Measurements from ENCODE around the gene TRIM37.
"Not testable (repeated sequence)": the region's sequence is repeated elsewhere in the genome, so short reads cannot be mapped to it uniquely, and the experiment has no call there.

The TRIM37 gene

GRCh38 chr17:58965221-58965620 lies 141.5 kb downstream of the TRIM37 start:
- Histone ChIP-seq H3K4me3 (IDR thresholded peaks at IDR 0.05; ENCODE audit: insufficient read depth, low read depth, low read length) (no peak overlapping the region), H3K4me1 (ENCODE audit: low read depth, poor library complexity, severe bottlenecking) (peaks cover 11% of the 10 kb centered on the region), H3K27ac (no peak overlapping the region), H3K9ac (no peak overlapping the region), H3K27me3 (ENCODE audit: insufficient read depth, low read depth) (no peaks in the 10 kb centered on the region), H2AFZ (ENCODE audit: low read depth) (no peak overlapping the region), H3K36me3 (ENCODE audit: insufficient read depth) (no peaks in the 10 kb centered on the region), H3K79me2 (ENCODE audit: insufficient read depth, low read depth) (no peaks in the 10 kb centered on the region), H4K20me1 (ENCODE audit: insufficient read depth) (no peaks in the 10 kb centered on the region), H3K4me2 (no peak overlapping the region)
- no peak for TF ChIP-seq CTCF (conservative IDR thresholded peaks at IDR 0.05; ENCODE audit: low read depth, low read length)

DNA sequence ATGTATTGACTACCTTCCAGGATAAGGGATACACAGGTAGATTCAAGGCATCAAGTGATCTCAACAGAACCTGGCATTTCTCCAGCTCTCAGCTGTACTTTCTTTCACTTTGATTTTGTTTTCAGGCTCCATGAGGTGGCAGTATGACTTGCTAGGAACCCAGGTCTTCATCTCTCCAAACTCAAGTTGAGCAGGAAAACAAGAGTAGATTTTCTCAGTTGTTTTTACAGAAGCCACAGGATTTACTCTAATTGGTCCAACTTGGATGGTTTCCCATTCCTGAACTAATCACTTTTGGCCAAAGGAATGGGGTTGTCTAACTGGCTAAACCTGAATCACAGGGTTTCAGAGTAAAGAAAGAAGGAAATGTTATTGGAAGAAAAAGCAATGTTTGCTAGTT lies 146.6 kb downstream of the TRIM37 start:
- no peak overlapping the region for H3K9ac ChIP-seq
- no peaks in the 10 kb centered on the region for H3K79me2 ChIP-seq (ENCODE audit: insufficient read depth, low read depth)
- no peaks in the 10 kb centered on the region for H3K4me1 ChIP-seq (ENCODE audit: low read depth, poor library complexity, severe bottlenecking)
- TF ChIP-seq CTCF (conservative IDR thresholded peaks at IDR 0.05; ENCODE audit: low read depth, low read length), result peak; percentile 39; the same call in 1 of the 2 replicates
- no peaks in the 10 kb centered on the region for H4K20me1 ChIP-seq (ENCODE audit: insufficient read depth)
- no peaks in the 10 kb centered on the region for H3K27me3 ChIP-seq (ENCODE audit: insufficient read depth, low read depth)
- no peak overlapping the region for H3K4me3 ChIP-seq (IDR thresholded peaks at IDR 0.05; ENCODE audit: insufficient read depth, low read depth, low read length)
- no peak overlapping the region for H2AFZ ChIP-seq (ENCODE audit: low read depth)
- H3K4me2 ChIP-seq, result no peak overlapping the region
- H3K36me3 ChIP-seq (ENCODE audit: insufficient read depth), result no peaks in the 10 kb centered on the region
- H3K27ac ChIP-seq, result no peak overlapping the region

DNA sequence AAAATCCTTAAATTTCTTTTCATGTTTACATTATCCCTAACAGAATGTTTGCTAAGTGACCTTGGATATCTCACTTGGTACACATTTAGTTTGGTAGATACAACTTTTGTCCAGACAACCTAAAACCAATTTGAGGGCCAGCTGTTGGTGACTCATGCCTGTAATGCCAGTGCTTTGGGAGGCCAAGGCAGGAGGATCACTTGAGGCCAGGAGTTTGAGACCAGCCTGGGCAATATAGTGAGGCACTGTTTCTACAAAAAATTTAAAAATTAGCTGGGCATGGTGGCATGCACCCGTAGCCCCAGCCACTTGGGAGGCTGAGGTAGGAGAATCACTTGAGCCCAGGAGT lies 149.0 kb downstream of the TRIM37 start:
- not testable (repeated sequence) for H3K4me1 ChIP-seq (ENCODE audit: low read depth, poor library complexity, severe bottlenecking); H3K4me2 ChIP-seq; H3K27me3 ChIP-seq (ENCODE audit: insufficient read depth, low read depth); H2AFZ ChIP-seq (ENCODE audit: low read depth); H3K36me3 ChIP-seq (ENCODE audit: insufficient read depth); H3K4me3 ChIP-seq (IDR thresholded peaks at IDR 0.05; ENCODE audit: insufficient read depth, low read depth, low read length); H3K27ac ChIP-seq; H4K20me1 ChIP-seq (ENCODE audit: insufficient read depth); H3K79me2 ChIP-seq (ENCODE audit: insufficient read depth, low read depth); H3K9ac ChIP-seq

- no peaks in the 10 kb centered on the region for H4K20me1 ChIP-seq (ENCODE audit: insufficient read depth)
- no peaks in the 10 kb centered on the region for H3K36me3 ChIP-seq (ENCODE audit: insufficient read depth)
- H3K4me1 ChIP-seq (ENCODE audit: low read depth, poor library complexity, severe bottlenecking), result no peaks in the 10 kb centered on the region
- H3K27ac ChIP-seq, result no peak overlapping the region
- H3K9ac ChIP-seq, result no peak overlapping the region
- H2AFZ ChIP-seq (ENCODE audit: low read depth), result no peak overlapping the region
- H3K27me3 ChIP-seq (ENCODE audit: insufficient read depth, low read depth), result no peaks in the 10 kb centered on the region
- no peak overlapping the region for H3K4me2 ChIP-seq
- no peaks in the 10 kb centered on the region for H3K79me2 ChIP-seq (ENCODE audit: insufficient read depth, low read depth)
- no peak overlapping the region for H3K4me3 ChIP-seq (IDR thresholded peaks at IDR 0.05; ENCODE audit: insufficient read depth, low read depth, low read length)
- no peak for TF ChIP-seq CTCF (conservative IDR thresholded peaks at IDR 0.05; ENCODE audit: low read depth, low read length)
Observed at GRCh38 chr17:58956997-58957724, 149.5 kb downstream of the TRIM37 start.

GRCh38 chr17:58954358-58954757 lies 152.3 kb downstream of the TRIM37 start:
- H3K36me3 ChIP-seq (ENCODE audit: insufficient read depth); H2AFZ ChIP-seq (ENCODE audit: low read depth); H3K4me2 ChIP-seq; H4K20me1 ChIP-seq (ENCODE audit: insufficient read depth); H3K79me2 ChIP-seq (ENCODE audit: insufficient read depth, low read depth); H3K27ac ChIP-seq; H3K27me3 ChIP-seq (ENCODE audit: insufficient read depth, low read depth); H3K4me1 ChIP-seq (ENCODE audit: low read depth, poor library complexity, severe bottlenecking); H3K4me3 ChIP-seq (IDR thresholded peaks at IDR 0.05; ENCODE audit: insufficient read depth, low read depth, low read length); H3K9ac ChIP-seq: not testable (repeated sequence)

All from KMS-11 (cell line).